A673 (cell line): ENCODE data around the gene DRD4. TPM values are rescaled to one million over a fixed set of nuclear protein-coding genes. Genes with fewer than 3 reads are reported as not detected.

Experiments used
- BruUV-seq: library from RNA; stranded (reverse); fragments of 400-500 nt; replicated peaks from 2 replicates; lab custom pipeline; 2021; lab: Mats Ljungman, UMichigan
- CTCF ChIA-PET: fragments of 300-600 bp; sonication (Branson Sonifier 250); formaldehyde crosslinking; loops from one replicate; lab custom pipeline; 2022; ENCODE audit warnings: antibody characterized with exemption; lab: Charles Lee
- POLR2A ChIA-PET: fragments of 300-600 bp; sonication (Branson Sonifier 250); formaldehyde crosslinking; loops from one replicate; lab custom pipeline; 2022; ENCODE audit warnings: antibody characterized with exemption; ENCODE audit not compliant: low non-redundant PET; lab: Charles Lee
- DNase-seq: peaks from one replicate; pipeline ENCODE4 v3.0.0-alpha.2; 2015; ENCODE audit warnings: low spot score
- H3K27ac ChIP-seq: fragments of 200-600 bp; sonication (generic); 2 replicates; pipeline ENCODE4 v1.5.1; 2016; ENCODE audit warnings: mixed run types, low read depth, mild to moderate bottlenecking, mixed read lengths, antibody characterized with exemption, low read length; ENCODE audit not compliant: poor library complexity, severe bottlenecking
- H3K27me3 ChIP-seq: fragments of 200-600 bp; sonication (generic); replicated peaks from 2 replicates; pipeline ENCODE4 v1.6.1; 2017; ENCODE audit warnings: mixed run types, low read depth, mild to moderate bottlenecking, mixed read lengths, antibody characterized with exemption, low read length; ENCODE audit not compliant: insufficient read depth, poor library complexity
- H3K36me3 ChIP-seq: fragments of 200-600 bp; sonication (generic); 2 replicates; pipeline ENCODE4 v1.6.1; 2016; ENCODE audit warnings: mixed run types, mild to moderate bottlenecking, mixed read lengths, antibody characterized with exemption, low read length; ENCODE audit not compliant: insufficient read depth, poor library complexity, severe bottlenecking
- H3K4me1 ChIP-seq: fragments of 200-600 bp; sonication (generic); 2 replicates; pipeline ENCODE4 v1.6.1; 2017; ENCODE audit warnings: mixed run types, mild to moderate bottlenecking, mixed read lengths, antibody characterized with exemption, low read length; ENCODE audit not compliant: insufficient read depth, poor library complexity, severe bottlenecking
- H3K4me3 ChIP-seq: fragments of 200-600 bp; sonication (generic); 2 replicates; pipeline ENCODE4 v1.5.1; 2016; ENCODE audit warnings: low read depth, mixed run types, mild to moderate bottlenecking, mixed read lengths, low read length; ENCODE audit not compliant: poor library complexity, severe bottlenecking
- H3K9me3 ChIP-seq: fragments of 200-600 bp; sonication (generic); 2 replicates; pipeline ENCODE4 v1.6.1; 2016; ENCODE audit warnings: mixed run types, low read depth, mild to moderate bottlenecking, mixed read lengths, antibody characterized with exemption, low read length; ENCODE audit not compliant: poor library complexity, severe bottlenecking
- CTCF ChIP-seq: fragments of 300-800, 200-600 bp; sonication (generic); conservative IDR thresholded peaks from 2 replicates; pipeline ENCODE4 v1.5.1; 2017; ENCODE audit warnings: low read depth, mild to moderate bottlenecking, antibody characterized with exemption, low read length, moderate library complexity, mixed read lengths
- EZH2 ChIP-seq: fragments of 200-600 bp; sonication (generic); IDR thresholded peaks from 2 replicates; pipeline ENCODE4 v1.6.1; 2017; ENCODE audit warnings: borderline replicate concordance, low read depth, mild to moderate bottlenecking, mixed read lengths, antibody characterized with exemption, low read length; ENCODE audit not compliant: poor library complexity, severe bottlenecking
- intact Hi-C: fragments of 100-400 bp; cut with micrococcal nuclease; formaldehyde crosslinking; loops from one replicate; pipeline ENCODE4 v1.10.0; 2022; ENCODE audit not compliant: unreplicated experiment
- total RNA-seq: library from RNA; stranded (reverse); gene quantifications from 2 replicates; pipeline ENCODE4 v1.2.3, GENCODE V29; 2021

The DRD4 gene
- total RNA-seq, 1 experiment from 2014 or later = 3.0 TPM

GRCh38 chr11:655036-655726 is 18.1 kb downstream of the DRD4 start:
- BruUV-seq = no TSS peak
- Histone ChIP-seq H3K9me3 (no peaks in the 10 kb centered on the region), H3K4me3 (no peak overlapping the region), H3K27ac (no peak overlapping the region), H3K4me1 (peaks cover under 1% of the 10 kb centered on the region), H3K36me3 (peaks cover 3% of the 10 kb centered on the region), H3K27me3 (no peaks in the 10 kb centered on the region)
- no peak for TF ChIP-seq EZH2
- TF ChIP-seq CTCF = no peak
- DNase-seq = no peak
- ChIA-PET POLR2A (no interaction called here), CTCF (no interaction called here)
- intact Hi-C loops = no loop called here

- intact Hi-C loops = no loop called here
- Histone ChIP-seq H3K4me1 (peaks cover 5% of the 10 kb centered on the region), H3K4me3 (no peak overlapping the region), H3K9me3 (no peaks in the 10 kb centered on the region), H3K27ac (no peak overlapping the region), H3K36me3 (no peaks in the 10 kb centered on the region), H3K27me3 (no peaks in the 10 kb centered on the region)
- BruUV-seq = no TSS peak
- TF ChIP-seq CTCF (no peak), EZH2 (no peak)
- ChIA-PET CTCF (no interaction called here), POLR2A (no interaction called here)
- DNase-seq = no peak
These were observed 19.4 kb downstream of the DRD4 start for GRCh38 chr11:656426-656825.

- no TSS peak for BruUV-seq
- CTCF ChIA-PET = no interaction called here
These were observed 19.8 kb downstream of the DRD4 start for GRCh38 chr11:656866-657265.

More at GRCh38 chr11:656866-657265, 19.8 kb downstream of the DRD4 start:
- POLR2A ChIA-PET = no interaction called here
- Histone ChIP-seq H3K9me3 (no peaks in the 10 kb centered on the region), H3K36me3 (no peaks in the 10 kb centered on the region), H3K4me3 (no peak overlapping the region), H3K27ac (no peak overlapping the region), H3K27me3 (no peaks in the 10 kb centered on the region), H3K4me1 (peaks cover 5% of the 10 kb centered on the region)
- no peak for TF ChIP-seq EZH2
- no peak for TF ChIP-seq CTCF
- intact Hi-C loops = no loop called here
- no peak for DNase-seq
